ENCODE data around the gene CHTOP.

Gene CHTOP

GRCh38 chr1:153683854-153684253 is 50.0 kb downstream of the CHTOP start (continued):
- TF ChIP-seq ZNF114 (tag by site-specific recombination; IDR thresholded peaks at IDR 0.05) (no peak), ZNF433 (tag by site-specific recombination; IDR thresholded peaks at IDR 0.05; ENCODE audit: low read depth) (no peak), KLF9 (tag by site-specific recombination; IDR thresholded peaks at IDR 0.05; ENCODE audit: low read depth) (no peak; the same call in 1 of the 2 replicates), ZNF404 (tag by site-specific recombination; IDR thresholded peaks at IDR 0.05) (no peak), ZXDB (tag by site-specific recombination; IDR thresholded peaks at IDR 0.05) (no peak), BCL11A (tag by site-specific recombination; IDR thresholded peaks at IDR 0.05; ENCODE audit: low read depth) (no peak), ZNF658 (tag by site-specific recombination; IDR thresholded peaks at IDR 0.05) (no peak), ATF2 (tag by site-specific recombination; IDR thresholded peaks at IDR 0.05; ENCODE audit: low read depth) (peak; percentile 85), ZNF660 (tag by site-specific recombination; IDR thresholded peaks at IDR 0.05) (no peak), ZNF621 (tag by site-specific recombination; IDR thresholded peaks at IDR 0.05) (no peak), WT1 (tag by site-specific recombination; IDR thresholded peaks at IDR 0.05) (no peak), ZNF48 (tag by site-specific recombination; IDR thresholded peaks at IDR 0.05) (no peak), ZNF629 (tag by site-specific recombination; IDR thresholded peaks at IDR 0.05) (peak; percentile 64), ZNF510 (tag by site-specific recombination; IDR thresholded peaks at IDR 0.05; ENCODE audit: insufficient replicate concordance) (no peak), ZNF354C (tag by site-specific recombination; IDR thresholded peaks at IDR 0.05; ENCODE audit: borderline replicate concordance, low read depth) (no peak), ZSCAN30 (tag by site-specific recombination; IDR thresholded peaks at IDR 0.05) (no peak), KLF1 (tag by site-specific recombination; IDR thresholded peaks at IDR 0.05) (peak; percentile 65), ZIC2 (tag by site-specific recombination; IDR thresholded peaks at IDR 0.05) (no peak), ZNF202 (tag by site-specific recombination; IDR thresholded peaks at IDR 0.05; ENCODE audit: borderline replicate concordance) (no peak), ZFP69B (tag by site-specific recombination; IDR thresholded peaks at IDR 0.05) (no peak), ZNF341 (tag by site-specific recombination; IDR thresholded peaks at IDR 0.05; ENCODE audit: low read depth) (peak; percentile 89), ZNF223 (tag by site-specific recombination; IDR thresholded peaks at IDR 0.05) (no peak), ZSCAN5A (tag by site-specific recombination; IDR thresholded peaks at IDR 0.05) (no peak), AEBP2 (tag by site-specific recombination; IDR thresholded peaks at IDR 0.05; ENCODE audit: borderline replicate concordance) (no peak), ZNF518A (tag by site-specific recombination; conservative IDR thresholded peaks at IDR 0.05; ENCODE audit: low read depth) (no peak), ZNF521 (tag by site-specific recombination; IDR thresholded peaks at IDR 0.05) (no peak), ZNF529 (tag by site-specific recombination; IDR thresholded peaks at IDR 0.05; ENCODE audit: insufficient replicate concordance) (no peak), PBX3 (CRISPR knock-in tag; IDR thresholded peaks at IDR 0.05) (no peak), ZNF426 (tag by site-specific recombination; IDR thresholded peaks at IDR 0.05) (no peak), ZNF580 (tag by site-specific recombination; IDR thresholded peaks at IDR 0.05) (no peak)
